CD4-positive, alpha-beta T cell (primary cell): ENCODE data around the gene SHOC2. TPM values are rescaled to one million over a fixed set of nuclear protein-coding genes. Genes with fewer than 3 reads are reported as not detected.

Experiments used
- ATAC-seq: fragments of 200-7000 bp; cut with Tn5 transposase; one replicate; pipeline ENCODE4 v1.10.0; 2022; ENCODE audit warnings: mild to moderate bottlenecking; ENCODE audit not compliant: poor library complexity
- CTCF ChIA-PET: fragments of 350-600 bp; sonication (Branson Sonifier 250); formaldehyde crosslinking; loops from one replicate; lab custom pipeline; 2021; ENCODE audit warnings: antibody characterized with exemption, inconsistent platforms; lab: Charles Lee
- POLR2A ChIA-PET: fragments of 350-600 bp; sonication (Branson Sonifier 250); formaldehyde crosslinking; loops from one replicate; lab custom pipeline; 2021; ENCODE audit warnings: antibody characterized with exemption, inconsistent platforms; lab: Charles Lee
- DNase-seq, 14 experiments: peaks; one replicate each; pipeline ENCODE4 v3.0.0-alpha.2; 2013 to 2020; ENCODE audit warnings: mixed read lengths in 2 of 14
- H3K27ac ChIP-seq, 2 donors: one replicate each; pipeline versions ENCODE4 v1.5.1 to v1.7.0; 2013; ENCODE audit warnings: low read length in 2 of 2, low read depth in 1 of 2, mild to moderate bottlenecking in 1 of 2
- H3K27me3 ChIP-seq, 2 experiments: 1 replicate in 1 of 2; 2 replicates in 1 of 2; pipeline versions ENCODE4 v1.6.1 to v1.7.0; 2013; ENCODE audit warnings: low read length in 2 of 2, control low read depth in 1 of 2, mild to moderate bottlenecking in 1 of 2, moderate library complexity in 1 of 2; ENCODE audit not compliant: insufficient read depth in 2 of 2, control insufficient read depth in 1 of 2
- H3K36me3 ChIP-seq: one replicate; pipeline ENCODE4 v1.6.1; 2013; ENCODE audit warnings: low read length, control low read depth; ENCODE audit not compliant: insufficient read depth
- H3K4me1 ChIP-seq: one replicate; pipeline ENCODE4 v1.6.1; 2013; ENCODE audit warnings: low read length, control low read depth; ENCODE audit not compliant: insufficient read depth
- H3K4me3 ChIP-seq: one replicate; pipeline ENCODE4 v1.5.1; 2013; ENCODE audit warnings: mild to moderate bottlenecking, low read length, moderate library complexity
- H3K9me3 ChIP-seq, 2 experiments: 1 replicate in 1 of 2; 2 replicates in 1 of 2; pipeline versions ENCODE4 v1.6.1 to v1.7.0; 2013; ENCODE audit warnings: low read length in 2 of 2, mild to moderate bottlenecking in 2 of 2, control low read depth in 1 of 2, moderate library complexity in 1 of 2; ENCODE audit not compliant: control insufficient read depth in 1 of 2, insufficient read depth in 1 of 2
- H3K27ac Mint-ChIP-seq: one replicate; pipeline ENCODE4 v1.8.0; 2020; ENCODE audit warnings: mixed read lengths
- H3K27me3 Mint-ChIP-seq: one replicate; pipeline ENCODE4 v1.8.0; 2021; ENCODE audit warnings: mixed read lengths
- H3K36me3 Mint-ChIP-seq: one replicate; pipeline ENCODE4 v1.8.0; 2021; ENCODE audit warnings: low read depth, mixed read lengths
- H3K4me1 Mint-ChIP-seq: one replicate; pipeline ENCODE4 v1.8.0; 2021; ENCODE audit warnings: low read depth, mixed read lengths
- H3K4me3 Mint-ChIP-seq: one replicate; pipeline ENCODE4 v1.8.0; 2020; ENCODE audit warnings: mild to moderate bottlenecking, mixed read lengths
- H3K9me3 Mint-ChIP-seq: one replicate; pipeline ENCODE4 v1.8.0; 2020; ENCODE audit warnings: mixed read lengths
- CTCF ChIP-seq: fragments of 200-600 bp; IDR thresholded peaks from one replicate; pipeline ENCODE4 v1.8.0; 2022; ENCODE audit warnings: antibody characterized with exemption, mild to moderate bottlenecking
- intact Hi-C, 2 experiments: fragments of 100-400 bp; cut with DNase I in 1 of 2; cut with micrococcal nuclease in 1 of 2; formaldehyde crosslinking; loops; one replicate each; pipeline versions ENCODE4 v1.15.1 to v1.9.0; 2023 to 2025; cut with DNase I, micrococcal nuclease
- total RNA-seq, 174 experiments: library from RNA in 2 of 174; stranded (reverse) in 2 of 174; gene quantifications; one replicate each; pipeline ENCODE4 v1.2.3 and lab custom pipeline; 2021 to 2026

The SHOC2 gene
- total RNA-seq, 2 experiments from 2014 or later: 65.9 to 66.9 TPM

GRCh38 chr10:110969183-110969582, 49.8 kb downstream of the SHOC2 start:
- ChIA-PET CTCF (no interaction called here), POLR2A (no interaction called here)
- H3K4me3 ChIP-seq: no peak overlapping the region
- Mint-ChIP-seq H3K27me3 (no peaks in the 10 kb centered on the region), H3K27ac (no peak overlapping the region), H3K9me3 (no peaks in the 10 kb centered on the region), H3K4me1 (peaks cover 85% of the 10 kb centered on the region), H3K36me3 (peaks cover 33% of the 10 kb centered on the region), H3K4me3 (no peak overlapping the region)
- no peaks in the 10 kb centered on the region for H3K27me3 ChIP-seq
- no peak for TF ChIP-seq CTCF
- no peak for ATAC-seq
- intact Hi-C loops: no loop called here
- H3K4me1 ChIP-seq: no peaks in the 10 kb centered on the region
- H3K9me3 ChIP-seq: no peaks in the 10 kb centered on the region
- DNase-seq: no peak
- no peaks in the 10 kb centered on the region for H3K36me3 ChIP-seq
- no peak overlapping the region for H3K27ac ChIP-seq

- no peaks in the 10 kb centered on the region for H3K27me3 ChIP-seq
- no peak for ATAC-seq
- CTCF ChIA-PET: no interaction called here
These were observed 52.2 kb downstream of the SHOC2 start for GRCh38 chr10:110971638-110972037.

GRCh38 chr10:110972231-110973134, 53.1 kb downstream of the SHOC2 start:
- peaks cover 73% of the 10 kb centered on the region for H3K4me1 Mint-ChIP-seq
- ChIA-PET POLR2A (no interaction called here), CTCF (no interaction called here)
- intact Hi-C loops: no loop called here
- H3K4me1 ChIP-seq: no peaks in the 10 kb centered on the region
- H3K27ac Mint-ChIP-seq: no peak overlapping the region
- DNase-seq (no peak), ATAC-seq (no peak)
- no peak overlapping the region for H3K27ac ChIP-seq
- H3K4me3 ChIP-seq: no peak overlapping the region
- H3K9me3 ChIP-seq: no peaks in the 10 kb centered on the region
- H3K9me3 Mint-ChIP-seq: no peaks in the 10 kb centered on the region
- no peaks in the 10 kb centered on the region for H3K27me3 Mint-ChIP-seq
- H3K36me3 Mint-ChIP-seq: peaks cover 31% of the 10 kb centered on the region
- TF ChIP-seq CTCF: no peak
- no peaks in the 10 kb centered on the region for H3K27me3 ChIP-seq
- no peak overlapping the region for H3K4me3 Mint-ChIP-seq
- no peaks in the 10 kb centered on the region for H3K36me3 ChIP-seq

More at GRCh38 chr10:110971638-110972037, 52.2 kb downstream of the SHOC2 start:
- H3K27me3 Mint-ChIP-seq: no peaks in the 10 kb centered on the region
- H3K4me1 Mint-ChIP-seq: peaks cover 75% of the 10 kb centered on the region
- no peak for DNase-seq
- H3K36me3 ChIP-seq: no peaks in the 10 kb centered on the region
- no peaks in the 10 kb centered on the region for H3K4me1 ChIP-seq
- intact Hi-C loops: no loop called here
- no peaks in the 10 kb centered on the region for H3K9me3 ChIP-seq
- H3K4me3 ChIP-seq: no peak overlapping the region
- no peaks in the 10 kb centered on the region for H3K9me3 Mint-ChIP-seq
- POLR2A ChIA-PET: no interaction called here
- no peak overlapping the region for H3K27ac ChIP-seq
- TF ChIP-seq CTCF: no peak
- peaks cover 31% of the 10 kb centered on the region for H3K36me3 Mint-ChIP-seq
- no peak overlapping the region for H3K27ac Mint-ChIP-seq
- no peak overlapping the region for H3K4me3 Mint-ChIP-seq
